ENCODE measurements around the gene HELB. TPM values are rescaled to one million over a fixed set of nuclear protein-coding genes. Genes with fewer than 3 reads are reported as not detected.

The HELB gene
- total and polyA plus RNA-seq, 10 of the 15 experiments (the other 5 are each of a cell fraction or from before 2014, with no cell fraction given): 0.58 to 10.0 (median 4.4) TPM

- no peak for TF ChIP-seq E4F1 (IDR thresholded peaks at IDR 0.05; ENCODE audit: borderline replicate concordance, partially characterized antibody)
Measured at GRCh38 chr12:66352899-66353298, 50.6 kb downstream of the HELB start (continued).

DNA sequence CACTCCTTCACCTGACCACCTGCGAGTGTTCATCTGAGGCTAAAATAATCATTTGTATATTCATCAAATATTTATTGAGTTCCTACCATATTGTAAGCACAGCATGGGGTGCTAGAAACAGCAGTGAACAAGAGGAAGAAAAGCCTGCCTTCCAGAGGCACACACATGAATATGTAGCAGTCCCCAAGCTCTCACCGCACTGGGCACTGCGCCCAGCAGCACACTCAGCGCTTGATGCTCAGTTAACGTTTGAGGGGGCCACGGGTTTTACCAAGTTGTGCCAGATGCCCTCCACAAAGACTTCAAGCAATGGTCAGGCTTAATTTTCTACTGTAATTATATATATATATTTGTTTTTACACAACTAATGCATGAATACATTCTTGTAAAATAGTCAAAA lies 52.0 kb downstream of the HELB start:
- in situ Hi-C loops (cut with MboI): no loop called here
- H3K79me2 ChIP-seq (ENCODE audit: control insufficient read depth, insufficient read depth, low read length): no peaks in the 10 kb centered on the region
- no peaks in the 10 kb centered on the region for H4K20me1 ChIP-seq (ENCODE audit: control insufficient read depth, insufficient read depth)
- no peak overlapping the region for H3K4me2 ChIP-seq (ENCODE audit: control insufficient read depth, insufficient read depth)
- FAIRE-seq: no peak
- H3K36me3 ChIP-seq (ENCODE audit: control insufficient read depth in 2 of 2, insufficient read depth in 2 of 2, low read length in 1 of 2): no peaks in the 10 kb centered on the region
- no peak overlapping the region for H2AFZ ChIP-seq (ENCODE audit: control insufficient read depth, low read depth, low read length)
- no peak for TF ChIP-seq CBX3 (IDR thresholded peaks at IDR 0.05; ENCODE audit: borderline replicate concordance, low read depth)
- no peak for TF ChIP-seq EGR1 (IDR thresholded peaks at IDR 0.05; ENCODE audit: borderline replicate concordance in 1 of 2, low read depth in 2 of 2, low read length in 2 of 2)
- ChIA-PET POLR2A (no interaction called here), CTCF (no interaction called here), SMC1A (ENCODE audit: uncharacterized antibody, unreplicated experiment) (interaction anchor here (1.1 kb wide), 1 partner anchor 195 kb away, joined by 3 read pairs; no protein-coding TSS in a partner anchor), RAD21 (ENCODE audit: unreplicated experiment) (no interaction called here)
- H3K9me3 ChIP-seq (replicated peaks; ENCODE audit: control insufficient read depth, insufficient read depth, low read length): no peaks in the 10 kb centered on the region
- H3K9ac ChIP-seq (ENCODE audit: control insufficient read depth, insufficient read depth, low read length): no peak overlapping the region
- intact Hi-C loops (cut with micrococcal nuclease; ENCODE audit: unreplicated experiment): no loop called here
- no peak overlapping the region for H3K4me3 ChIP-seq
- no TSS peak for BruUV-seq (replicated peaks)
- WGBS (ENCODE audit: insufficient coverage, insufficient replicate concordance, low lambda C conversion rate, missing lambda C conversion rate): 77% methylated on average over 6 of the region's 6 CpGs
- ATAC-seq: no peak
- H3K27me3 ChIP-seq (replicated peaks in 1 of 2; ENCODE audit: control insufficient read depth in 2 of 2, insufficient read depth in 2 of 2, low read length in 1 of 2): no peaks in the 10 kb centered on the region
- DNase-seq (ENCODE audit: low read depth, low spot score): no peak
- no peaks in the 10 kb centered on the region for H3K4me1 ChIP-seq (ENCODE audit: control insufficient read depth, insufficient read depth, low read length)
- no peak overlapping the region for H3K27ac ChIP-seq (ENCODE audit: control insufficient read depth, insufficient read depth)

DNA sequence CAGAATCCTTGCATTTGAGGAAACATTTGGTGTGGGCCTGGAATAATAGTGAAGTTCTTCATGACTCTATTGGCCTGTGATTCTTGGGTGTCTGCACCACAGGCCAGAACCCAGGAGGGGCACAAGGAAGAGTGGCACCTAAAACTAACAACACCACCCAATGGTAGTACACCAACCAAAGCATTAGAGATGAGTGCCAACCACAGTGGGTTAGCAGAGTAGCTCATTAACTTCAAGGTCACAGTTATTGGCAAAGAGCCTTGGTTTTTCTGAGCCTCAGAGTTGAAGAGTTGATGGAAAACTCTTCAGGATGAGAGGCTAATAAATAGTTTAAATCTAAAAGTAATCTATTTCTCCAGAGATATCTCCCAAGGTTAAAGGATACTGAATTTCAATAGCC lies 57.0 kb downstream of the HELB start:
- ChIA-PET SMC1A (ENCODE audit: uncharacterized antibody, unreplicated experiment) (interaction anchor here (1.5 kb wide), 1 partner anchor 17 kb away, joined by 3 read pairs; no protein-coding TSS in a partner anchor), POLR2A (no interaction called here)
- TF ChIP-seq ESRRA (IDR thresholded peaks at IDR 0.05; ENCODE audit: low read length) (no peak), ZZZ3 (IDR thresholded peaks at IDR 0.05; ENCODE audit: control insufficient read depth, insufficient read length, low read depth) (no peak), SUZ12 (IDR thresholded peaks at IDR 0.05; ENCODE audit: unreplicated experiment) (no peak), TCF12 (IDR thresholded peaks at IDR 0.05; ENCODE audit: low read depth, low read length) (no peak), YY1 (IDR thresholded peaks at IDR 0.05; ENCODE audit: low read depth, low read length) (no peak), E4F1 (IDR thresholded peaks at IDR 0.05; ENCODE audit: borderline replicate concordance, partially characterized antibody) (no peak), SPI1 (IDR thresholded peaks at IDR 0.05; ENCODE audit: borderline replicate concordance, insufficient read depth, low read depth, low read length) (no peak), BRCA1 (IDR thresholded peaks at IDR 0.05; ENCODE audit: low read depth, low read length) (no peak), RCOR1 (conservative IDR thresholded peaks at IDR 0.05; ENCODE audit: low read depth, low read length) (no peak), POLR2A (IDR thresholded peaks at IDR 0.05; ENCODE audit: low read depth, low read length) (no peak), WRNIP1 (IDR thresholded peaks at IDR 0.05; ENCODE audit: borderline replicate concordance, low read depth, low read length) (no peak)

More for the DNA sequence above, 57.0 kb downstream of the HELB start:
- Histone ChIP-seq H4K20me1 (ENCODE audit: control insufficient read depth, insufficient read depth) (no peaks in the 10 kb centered on the region), H3K27ac (ENCODE audit: control insufficient read depth, insufficient read depth) (no peak overlapping the region), H3K4me2 (ENCODE audit: control insufficient read depth, insufficient read depth) (no peak overlapping the region), H3K9ac (ENCODE audit: control insufficient read depth, insufficient read depth, low read length) (no peak overlapping the region), H3K4me1 (ENCODE audit: control insufficient read depth, insufficient read depth, low read length) (no peaks in the 10 kb centered on the region), H2AFZ (ENCODE audit: control insufficient read depth, low read depth, low read length) (no peak overlapping the region), H3K79me2 (ENCODE audit: control insufficient read depth, insufficient read depth, low read length) (no peaks in the 10 kb centered on the region), H3K4me3 (no peak overlapping the region), H3K27me3 (replicated peaks in 1 of 2; ENCODE audit: control insufficient read depth in 2 of 2, insufficient read depth in 2 of 2, low read length in 1 of 2) (no peaks in the 10 kb centered on the region), H3K36me3 (ENCODE audit: control insufficient read depth in 2 of 2, insufficient read depth in 2 of 2, low read length in 1 of 2) (no peaks in the 10 kb centered on the region), H3K9me3 (replicated peaks; ENCODE audit: control insufficient read depth, insufficient read depth, low read length) (no peaks in the 10 kb centered on the region)
- DNase-seq (ENCODE audit: low read depth, low spot score): no peak
- in situ Hi-C loops (cut with MboI): no loop called here
- BruUV-seq (replicated peaks): no TSS peak
- intact Hi-C loops (cut with micrococcal nuclease; ENCODE audit: unreplicated experiment): no loop called here
- FAIRE-seq: no peak
- no peak for ATAC-seq
- ChIA-PET RAD21 (ENCODE audit: unreplicated experiment) (no interaction called here), CTCF (no interaction called here)
